ENCODE measurements around the gene C5orf47. TPM values are rescaled to one million over a fixed set of nuclear protein-coding genes. Genes with fewer than 3 reads are reported as not detected.

C5orf47 gene
- total RNA-seq, 1 donor from 2014 or later = not detected

GRCh38 chr5:173981185-173981761, 7.7 kb upstream of the C5orf47 start:
- Mint-ChIP-seq H3K27ac (no peak overlapping the region), H3K4me3 (no peak overlapping the region), H3K4me1 (ENCODE audit: unreplicated experiment) (no peaks in the 10 kb centered on the region), H3K27me3 (peaks cover 10% of the 10 kb centered on the region), H3K9me3 (peaks cover 4% of the 10 kb centered on the region), H3K36me3 (no peaks in the 10 kb centered on the region)
- TF ChIP-seq CTCF (conservative IDR thresholded peaks at IDR 0.05) = no peak
- DNase-seq (ENCODE audit: extremely low spot score, unreplicated experiment) = no peak

GRCh38 chr5:173984218-173984617, 4.8 kb upstream of the C5orf47 start:
- H3K27ac Mint-ChIP-seq = no peak overlapping the region
- TF ChIP-seq CTCF (conservative IDR thresholded peaks at IDR 0.05) = peak; percentile 47
- H3K27me3 Mint-ChIP-seq = peaks cover 10% of the 10 kb centered on the region
- H3K9me3 Mint-ChIP-seq = peaks cover 4% of the 10 kb centered on the region
- H3K4me1 Mint-ChIP-seq (ENCODE audit: unreplicated experiment) = no peaks in the 10 kb centered on the region
- no peak for DNase-seq (ENCODE audit: extremely low spot score, unreplicated experiment)
- no peaks in the 10 kb centered on the region for H3K36me3 Mint-ChIP-seq
- H3K4me3 Mint-ChIP-seq = no peak overlapping the region

GRCh38 chr5:173989432-173990082, 587 bp downstream of the C5orf47 start:
- DNase-seq (ENCODE audit: extremely low spot score, unreplicated experiment) = no peak
- H3K27ac Mint-ChIP-seq = no peak overlapping the region
- H3K4me3 Mint-ChIP-seq = no peak overlapping the region
- no peaks in the 10 kb centered on the region for H3K4me1 Mint-ChIP-seq (ENCODE audit: unreplicated experiment)
- no peaks in the 10 kb centered on the region for H3K9me3 Mint-ChIP-seq
- TF ChIP-seq CTCF (conservative IDR thresholded peaks at IDR 0.05) = no peak
- no peaks in the 10 kb centered on the region for H3K36me3 Mint-ChIP-seq
- peaks cover 6% of the 10 kb centered on the region for H3K27me3 Mint-ChIP-seq

GRCh38 chr5:173997331-173997730, 8.4 kb downstream of the C5orf47 start:
- no peak overlapping the region for H3K27ac Mint-ChIP-seq
- DNase-seq (ENCODE audit: extremely low spot score, unreplicated experiment) = no peak
- no peak for TF ChIP-seq CTCF (conservative IDR thresholded peaks at IDR 0.05)
- no peaks in the 10 kb centered on the region for H3K9me3 Mint-ChIP-seq
- no peak overlapping the region for H3K4me3 Mint-ChIP-seq
- H3K36me3 Mint-ChIP-seq = no peaks in the 10 kb centered on the region
- H3K4me1 Mint-ChIP-seq (ENCODE audit: unreplicated experiment) = no peaks in the 10 kb centered on the region
- peaks cover 23% of the 10 kb centered on the region for H3K27me3 Mint-ChIP-seq

- Mint-ChIP-seq H3K27ac (no peak overlapping the region), H3K27me3 (peaks cover 29% of the 10 kb centered on the region), H3K4me1 (ENCODE audit: unreplicated experiment) (no peaks in the 10 kb centered on the region), H3K36me3 (no peaks in the 10 kb centered on the region), H3K9me3 (no peaks in the 10 kb centered on the region), H3K4me3 (no peak overlapping the region)
- TF ChIP-seq CTCF (conservative IDR thresholded peaks at IDR 0.05) = no peak
- no peak for DNase-seq (ENCODE audit: extremely low spot score, unreplicated experiment)
Measured at GRCh38 chr5:173998531-173998930, 9.6 kb downstream of the C5orf47 start.
